H1 (cell line): ENCODE measurements around the gene SIX5. TPM values are rescaled to one million over a fixed set of nuclear protein-coding genes. Genes with fewer than 3 reads are reported as not detected.

ENCODE experiments used
- CHD7 ChIP-seq: fragments of 300-600 bp; sonication (generic); IDR thresholded peaks from 2 replicates; pipeline ENCODE4 v1.7.1; 2012; ENCODE audit warnings: low read length, moderate library complexity, mild to moderate bottlenecking, inconsistent platforms; ENCODE audit not compliant: insufficient replicate concordance
- CTBP2 ChIP-seq: IDR thresholded peaks from 2 replicates; pipeline ENCODE4 v1.7.0; 2011; ENCODE audit warnings: borderline replicate concordance, mild to moderate bottlenecking, moderate library complexity, mixed read lengths, low read length; ENCODE audit not compliant: insufficient read depth, insufficient read length
- E2F6 ChIP-seq: IDR thresholded peaks from 2 replicates; pipeline ENCODE4 v1.6.1; 2012; ENCODE audit warnings: inconsistent platforms
- PHF8 ChIP-seq: fragments of 200-600 bp; sonication (generic); conservative IDR thresholded peaks from 2 replicates; pipeline ENCODE4 v1.7.1; 2012; ENCODE audit warnings: low read depth, mild to moderate bottlenecking, inconsistent platforms, low read length, moderate library complexity
- POLR2AphosphoS5 ChIP-seq: IDR thresholded peaks from 2 replicates; pipeline ENCODE4 v1.6.1; 2011; ENCODE audit warnings: low read depth, low read length
- POU5F1 ChIP-seq: IDR thresholded peaks from 2 replicates; pipeline ENCODE4 v1.6.1; 2011; ENCODE audit warnings: low read depth, mild to moderate bottlenecking, low read length, moderate library complexity
- RFX5 ChIP-seq: IDR thresholded peaks from 2 replicates; pipeline ENCODE4 v1.6.1; 2011; ENCODE audit warnings: low read depth, low read length, improper control_type of control experiment, borderline replicate concordance
- SUZ12 ChIP-seq: fragments of 200-600 bp; sonication (generic); IDR thresholded peaks from 2 replicates; pipeline ENCODE4 v1.6.1; 2012; ENCODE audit warnings: mild to moderate bottlenecking, inconsistent platforms, low read length, moderate library complexity, mixed read lengths
- polyA plus RNA-seq, 7 experiments: library from polyadenylated mRNA; depleted of rRNA in 3 of 7; stranded (reverse) in 5 of 7; unstranded in 2 of 7; fragments of >200 nt in 5 of 7; fragments of 200-250 nt in 2 of 7; gene quantifications; 1 replicate in 5 of 7; 2 replicates in 1 of 7; 4 replicates in 1 of 7; pipeline versions ENCODE4 v1.2.1 to v1.2.3, GENCODE V29; 2011 to 2013; ENCODE audit warnings: missing spikeins in 2 of 7, mixed read lengths in 2 of 7
- total RNA-seq: library from RNA; stranded (reverse); fragmentation: NEBNext Ultra II Directional; extraction: Animal tissue kit (Norgen Biotek cat#: 25700); gene quantifications from 2 replicates; pipeline ENCODE4 v1.2.1, GENCODE V29; 2021

Gene SIX5
- total and polyA plus RNA-seq, 2 of the 8 experiments (the other 6 are each of a cell fraction or from before 2014, with no cell fraction given), result 20.9 to 24.2 TPM

- TF ChIP-seq CHD7, result no peak
- TF ChIP-seq POLR2AphosphoS5, result no peak
- no peak for TF ChIP-seq PHF8
- no peak for TF ChIP-seq RFX5
- no peak for TF ChIP-seq POU5F1
- no peak for TF ChIP-seq CTBP2
- TF ChIP-seq E2F6, result no peak
- no peak for TF ChIP-seq SUZ12
Observed at GRCh38 chr19:45793178-45793564, 24.1 kb upstream of the SIX5 start (continued).
